ENCODE data around the gene DHRSX. TPM values are rescaled to one million over a fixed set of nuclear protein-coding genes. Genes with fewer than 3 reads are reported as not detected.
A peak's percentile ranks its signal among the peaks of the same experiment; 100 is the strongest.
"Not testable (repeated sequence)": the region's sequence is repeated elsewhere in the genome, so short reads cannot be mapped to it uniquely, and the experiment has no call there.

Gene DHRSX
- polyA plus RNA-seq, 3 donors from 2014 or later: 20.0 to 36.4 (median 23.2) TPM

GRCh38 chrX:2313864-2314640 lies 186.7 kb downstream of the DHRSX start:
- Mint-ChIP-seq H3K27me3 (ENCODE audit: low read depth in 3 of 3) (no peaks in the 10 kb centered on the region), H3K9me3 (no peaks in the 10 kb centered on the region), H3K4me3 (no peak overlapping the region), H3K27ac (no peak overlapping the region), H3K36me3 (peaks cover 9 to 11% (median 10%) of the 10 kb centered on the region in 3 donors), H3K4me1 (peaks cover 0 to 6% of the 10 kb centered on the region in 2 donors)
- DNase-seq: no peak

- H3K4me1 Mint-ChIP-seq; H3K27me3 Mint-ChIP-seq (ENCODE audit: low read depth in 3 of 3); H3K27ac Mint-ChIP-seq; H3K4me3 Mint-ChIP-seq; DNase-seq; H3K9me3 Mint-ChIP-seq: not testable (repeated sequence)
- peaks cover 9 to 12% (median 11%) of the 10 kb centered on the region in 3 donors for H3K36me3 Mint-ChIP-seq
These were observed 188.7 kb downstream of the DHRSX start for GRCh38 chrX:2312061-2312591.

- no peak for DNase-seq
- no peaks in the 10 kb centered on the region for H3K27me3 Mint-ChIP-seq (ENCODE audit: low read depth in 3 of 3)
- H3K36me3 Mint-ChIP-seq: peaks cover 15 to 17% (median 15%) of the 10 kb centered on the region in 3 donors
- H3K4me1 Mint-ChIP-seq: no peaks in the 10 kb centered on the region
- H3K9me3 Mint-ChIP-seq: no peaks in the 10 kb centered on the region
- H3K4me3 Mint-ChIP-seq: no peak overlapping the region
- peak overlapping the region in 1 of 6 donors; percentile 27 for H3K27ac Mint-ChIP-seq
These were observed 189.3 kb downstream of the DHRSX start for GRCh38 chrX:2311501-2311900.

GRCh38 chrX:2301901-2302300 lies 198.9 kb downstream of the DHRSX start:
- Mint-ChIP-seq H3K27me3 (ENCODE audit: low read depth in 3 of 3) (peaks cover 0 to 4% (median 0%) of the 10 kb centered on the region in 3 donors), H3K4me1 (peaks cover 0 to 4% of the 10 kb centered on the region in 2 donors), H3K9me3 (peaks cover 0 to 2% (median 0%) of the 10 kb centered on the region in 6 donors), H3K27ac (no peak overlapping the region), H3K4me3 (no peak overlapping the region), H3K36me3 (peaks cover 20 to 22% (median 22%) of the 10 kb centered on the region in 3 donors)
- no peak for DNase-seq

- H3K4me3 Mint-ChIP-seq: no peak overlapping the region
These were observed 200.9 kb downstream of the DHRSX start for GRCh38 chrX:2299871-2300270.

GRCh38 chrX:2286731-2287130 lies 214.0 kb downstream of the DHRSX start:
- no peak overlapping the region for H3K4me3 Mint-ChIP-seq
- peaks cover 5 to 6% of the 10 kb centered on the region in 2 donors for H3K4me1 Mint-ChIP-seq
- peaks cover 2 to 3% (median 2%) of the 10 kb centered on the region in 3 donors for H3K27me3 Mint-ChIP-seq (ENCODE audit: low read depth in 3 of 3)
- H3K27ac Mint-ChIP-seq: no peak overlapping the region
- peaks cover 31 to 55% (median 48%) of the 10 kb centered on the region in 3 donors for H3K36me3 Mint-ChIP-seq
- DNase-seq: no peak
- no peaks in the 10 kb centered on the region for H3K9me3 Mint-ChIP-seq

More at GRCh38 chrX:2299871-2300270, 200.9 kb downstream of the DHRSX start:
- Mint-ChIP-seq H3K4me1 (peaks cover 0 to 4% of the 10 kb centered on the region in 2 donors), H3K36me3 (peaks cover 6 to 12% (median 8%) of the 10 kb centered on the region in 3 donors), H3K9me3 (peaks cover 0 to 2% (median 0%) of the 10 kb centered on the region in 6 donors), H3K27me3 (ENCODE audit: low read depth in 3 of 3) (peaks cover 0 to 4% (median 0%) of the 10 kb centered on the region in 3 donors), H3K27ac (no peak overlapping the region)
- DNase-seq: no peak

GRCh38 chrX:2284601-2285000 lies 216.2 kb downstream of the DHRSX start:
- H3K4me1 Mint-ChIP-seq: peaks cover 5 to 6% of the 10 kb centered on the region in 2 donors
- H3K27me3 Mint-ChIP-seq (ENCODE audit: low read depth in 3 of 3): peaks cover 2 to 3% (median 2%) of the 10 kb centered on the region in 3 donors
- H3K36me3 Mint-ChIP-seq: peaks cover 14 to 37% (median 30%) of the 10 kb centered on the region in 3 donors
- no peaks in the 10 kb centered on the region for H3K9me3 Mint-ChIP-seq
- H3K27ac Mint-ChIP-seq: no peak overlapping the region
- H3K4me3 Mint-ChIP-seq: no peak overlapping the region
- DNase-seq: no peak

- Mint-ChIP-seq H3K27ac (no peak overlapping the region), H3K36me3 (peaks cover 14 to 33% (median 26%) of the 10 kb centered on the region in 3 donors), H3K9me3 (no peaks in the 10 kb centered on the region), H3K4me1 (peaks cover 5 to 6% of the 10 kb centered on the region in 2 donors), H3K27me3 (ENCODE audit: low read depth in 3 of 3) (peaks cover 2 to 3% (median 2%) of the 10 kb centered on the region in 3 donors), H3K4me3 (no peak overlapping the region)
- no peak for DNase-seq
These were observed 216.6 kb downstream of the DHRSX start for GRCh38 chrX:2284133-2284532.

- Mint-ChIP-seq H3K27ac (no peak overlapping the region), H3K36me3 (peaks cover 14 to 28% (median 19%) of the 10 kb centered on the region in 3 donors), H3K9me3 (no peaks in the 10 kb centered on the region), H3K4me3 (no peak overlapping the region), H3K27me3 (ENCODE audit: low read depth in 3 of 3) (peaks cover 2 to 3% (median 2%) of the 10 kb centered on the region in 3 donors), H3K4me1 (peaks cover 5 to 6% of the 10 kb centered on the region in 2 donors)
- no peak for DNase-seq
These were observed 217.5 kb downstream of the DHRSX start for GRCh38 chrX:2283111-2283859.

GRCh38 chrX:2282490-2283090 lies 218.2 kb downstream of the DHRSX start:
- no peak for DNase-seq
- H3K27me3 Mint-ChIP-seq (ENCODE audit: low read depth in 3 of 3): peaks cover 2 to 3% (median 2%) of the 10 kb centered on the region in 3 donors
- H3K27ac Mint-ChIP-seq: no peak overlapping the region
- no peaks in the 10 kb centered on the region for H3K9me3 Mint-ChIP-seq
- peaks cover 11 to 22% (median 14%) of the 10 kb centered on the region in 3 donors for H3K36me3 Mint-ChIP-seq
- H3K4me3 Mint-ChIP-seq: no peak overlapping the region
- H3K4me1 Mint-ChIP-seq: peaks cover 5 to 6% of the 10 kb centered on the region in 2 donors

GRCh38 chrX:2272337-2272736 lies 228.4 kb downstream of the DHRSX start:
- Mint-ChIP-seq H3K4me1 (no peaks in the 10 kb centered on the region), H3K9me3 (no peaks in the 10 kb centered on the region), H3K27me3 (ENCODE audit: low read depth in 3 of 3) (no peaks in the 10 kb centered on the region), H3K27ac (no peak overlapping the region), H3K36me3 (peaks cover 4 to 27% (median 7%) of the 10 kb centered on the region in 3 donors), H3K4me3 (no peak overlapping the region)
- no peak for DNase-seq

GRCh38 chrX:2271595-2271994 lies 229.2 kb downstream of the DHRSX start:
- H3K27ac Mint-ChIP-seq: peak overlapping the region in 1 of 6 donors; percentile 31
- not testable (repeated sequence) for H3K4me1 Mint-ChIP-seq; H3K9me3 Mint-ChIP-seq; DNase-seq; H3K27me3 Mint-ChIP-seq (ENCODE audit: low read depth in 3 of 3); H3K4me3 Mint-ChIP-seq
- H3K36me3 Mint-ChIP-seq: peaks cover 7 to 27% (median 9%) of the 10 kb centered on the region in 3 donors

GRCh38 chrX:2270783-2271182 lies 230.0 kb downstream of the DHRSX start:
- H3K27ac Mint-ChIP-seq; H3K4me1 Mint-ChIP-seq; DNase-seq; H3K27me3 Mint-ChIP-seq (ENCODE audit: low read depth in 3 of 3); H3K9me3 Mint-ChIP-seq; H3K4me3 Mint-ChIP-seq: not testable (repeated sequence)
- peaks cover 2 to 23% (median 9%) of the 10 kb centered on the region in 3 donors for H3K36me3 Mint-ChIP-seq

Data from immature natural killer cell (primary cell).